Kidney (tissue), 14 donors: ENCODE data around the gene HEXD. TPM values are rescaled to one million over a fixed set of nuclear protein-coding genes. Genes with fewer than 3 reads are reported as not detected.

Experiments
- DNase-seq, 5 donors: peaks; one replicate each; pipeline ENCODE4 v3.0.0-alpha.2; 2013 to 2020
- FAIRE-seq: peaks from 2 replicates; lab custom pipeline; 2012; peaks lifted over from hg19 to GRCh38; lab: Jason Lieb, UNC
- H3K27ac ChIP-seq, 2 donors: one replicate each; pipeline ENCODE4 v1.7.0; 2013; ENCODE audit warnings: low read depth in 2 of 2, low read length in 2 of 2, inconsistent platforms in 1 of 2
- H3K27me3 ChIP-seq: one replicate; pipeline ENCODE4 v1.7.1; 2013; ENCODE audit warnings: low read length, inconsistent platforms; ENCODE audit not compliant: control insufficient read depth, insufficient read depth
- H3K36me3 ChIP-seq, 3 donors: one replicate each; pipeline versions ENCODE4 v1.7.0 to v1.7.1; 2013; ENCODE audit warnings: low read length in 3 of 3, control low read depth in 1 of 3, inconsistent platforms in 1 of 3; ENCODE audit not compliant: insufficient read depth in 3 of 3, control insufficient read depth in 2 of 3
- H3K4me1 ChIP-seq, 3 donors: one replicate each; pipeline versions ENCODE4 v1.7.0 to v1.7.1; 2013; ENCODE audit warnings: low read length in 3 of 3, inconsistent platforms in 1 of 3, low read depth in 1 of 3; ENCODE audit not compliant: control insufficient read depth in 2 of 3, insufficient read depth in 2 of 3
- H3K4me3 ChIP-seq, 3 donors: one replicate each; pipeline versions ENCODE4 v1.7.0 to v1.8.1; 2013; ENCODE audit warnings: low read length in 3 of 3, control low read depth in 1 of 3, inconsistent platforms in 1 of 3
- H3K9ac ChIP-seq, 3 donors: one replicate each; pipeline versions ENCODE4 v1.7.0 to v1.7.1; 2013; ENCODE audit warnings: low read length in 3 of 3, control low read depth in 1 of 3, inconsistent platforms in 1 of 3
- H3K9me3 ChIP-seq, 3 donors: one replicate each; pipeline versions ENCODE4 v1.7.0 to v1.7.1; 2013; ENCODE audit warnings: low read length in 3 of 3, control low read depth in 1 of 3, inconsistent platforms in 1 of 3; ENCODE audit not compliant: control insufficient read depth in 2 of 3, insufficient read depth in 1 of 3
- intact Hi-C: fragments of 100-400 bp; cut with DNase I; formaldehyde crosslinking; loops from one replicate; pipeline ENCODE4 v1.11.1; 2022
- polyA plus RNA-seq: library from polyadenylated mRNA; stranded (reverse); fragments of 350-450 nt; fragmentation: Illumina TruSeq; extraction: RNeasy Lipid Tissue Mini Kit (QIAGEN cat#74804); gene quantifications from one replicate; pipeline ENCODE4 v1.2.3, GENCODE V29; 2014; ENCODE audit warnings: low read depth, low replicate concordance; ENCODE audit not compliant: insufficient read depth
- total RNA-seq: library from RNA; stranded (reverse); fragmentation: NEBNext Ultra II Directional; extraction: Animal tissue kit (Norgen Biotek cat#: 25700); gene quantifications from one replicate; pipeline ENCODE4 v1.2.1, GENCODE V29; 2021
- TF ChIP-seq, protein P1 (sequence below): IDR thresholded peaks from 3 replicates; pipeline ENCODE4 v1.5.1; 2012; ENCODE audit warnings: mild to moderate bottlenecking, moderate library complexity, borderline replicate concordance; ENCODE audit not compliant: insufficient read depth; ENCODE audit errors: extremely low read depth
- donor health status: control.
- donor health status: control.
- donor health status: control.
- donor health status: control.
- donor health status: control.
- donor health status: DM: yes; HTN: yes; CAD: no.
- donor health status: Normal renal cell carcinoma (clear cell type).

The HEXD gene
- total and polyA plus RNA-seq, 2 donors from 2014 or later = 39.2 to 42.0 TPM

DNA sequence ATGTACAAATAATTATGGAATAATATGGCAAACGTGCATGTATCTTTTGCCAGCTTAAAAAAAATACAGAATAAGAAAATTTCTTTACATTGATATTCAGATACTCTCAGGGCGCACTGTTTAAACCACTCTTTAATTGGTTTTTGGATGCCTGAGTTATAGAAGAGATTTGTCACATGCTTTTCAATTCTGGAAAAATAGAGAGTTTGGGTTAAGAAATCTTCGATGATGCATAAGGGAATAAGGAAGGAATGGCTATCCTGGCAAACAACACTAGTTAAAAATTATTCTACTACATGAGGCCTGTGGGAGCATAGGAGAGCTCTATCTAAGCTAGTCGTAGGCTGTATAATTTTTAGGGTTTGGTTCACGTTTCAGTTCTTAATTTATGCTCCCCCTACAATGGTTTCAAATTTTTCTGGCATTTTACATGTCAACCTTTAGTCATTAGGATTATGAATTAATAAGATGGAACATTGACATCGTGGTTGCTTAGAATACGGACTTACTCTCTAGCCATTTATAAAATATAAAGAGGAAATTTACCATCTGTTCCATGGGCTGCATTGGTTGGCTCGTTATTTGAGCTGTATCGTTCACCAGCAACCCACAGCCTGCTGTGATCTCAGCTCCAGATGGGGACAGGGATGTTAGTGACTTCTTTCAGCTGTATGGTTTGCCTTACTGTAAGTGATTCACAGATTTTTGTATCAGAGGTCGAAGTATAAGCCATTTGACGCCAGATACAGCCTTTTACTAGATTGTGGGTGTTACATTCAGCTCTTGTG is 56.3 kb downstream of the HEXD start:
- no peak overlapping the region for H3K9ac ChIP-seq
- TF ChIP-seq, protein P1, sequence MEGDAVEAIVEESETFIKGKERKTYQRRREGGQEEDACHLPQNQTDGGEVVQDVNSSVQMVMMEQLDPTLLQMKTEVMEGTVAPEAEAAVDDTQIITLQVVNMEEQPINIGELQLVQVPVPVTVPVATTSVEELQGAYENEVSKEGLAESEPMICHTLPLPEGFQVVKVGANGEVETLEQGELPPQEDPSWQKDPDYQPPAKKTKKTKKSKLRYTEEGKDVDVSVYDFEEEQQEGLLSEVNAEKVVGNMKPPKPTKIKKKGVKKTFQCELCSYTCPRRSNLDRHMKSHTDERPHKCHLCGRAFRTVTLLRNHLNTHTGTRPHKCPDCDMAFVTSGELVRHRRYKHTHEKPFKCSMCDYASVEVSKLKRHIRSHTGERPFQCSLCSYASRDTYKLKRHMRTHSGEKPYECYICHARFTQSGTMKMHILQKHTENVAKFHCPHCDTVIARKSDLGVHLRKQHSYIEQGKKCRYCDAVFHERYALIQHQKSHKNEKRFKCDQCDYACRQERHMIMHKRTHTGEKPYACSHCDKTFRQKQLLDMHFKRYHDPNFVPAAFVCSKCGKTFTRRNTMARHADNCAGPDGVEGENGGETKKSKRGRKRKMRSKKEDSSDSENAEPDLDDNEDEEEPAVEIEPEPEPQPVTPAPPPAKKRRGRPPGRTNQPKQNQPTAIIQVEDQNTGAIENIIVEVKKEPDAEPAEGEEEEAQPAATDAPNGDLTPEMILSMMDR = no peak
- FAIRE-seq = no peak
- H3K27ac ChIP-seq = no peak overlapping the region
- H3K9me3 ChIP-seq = no peaks in the 10 kb centered on the region
- H3K4me1 ChIP-seq = no peaks in the 10 kb centered on the region
- no peak overlapping the region for H3K4me3 ChIP-seq
- peak in 1 of 5 donors; percentile 0 for DNase-seq
- H3K27me3 ChIP-seq = no peaks in the 10 kb centered on the region
- H3K36me3 ChIP-seq = peaks cover 0 to 16% (median 9%) of the 10 kb centered on the region in 3 donors
- intact Hi-C loops = no loop called here

DNA sequence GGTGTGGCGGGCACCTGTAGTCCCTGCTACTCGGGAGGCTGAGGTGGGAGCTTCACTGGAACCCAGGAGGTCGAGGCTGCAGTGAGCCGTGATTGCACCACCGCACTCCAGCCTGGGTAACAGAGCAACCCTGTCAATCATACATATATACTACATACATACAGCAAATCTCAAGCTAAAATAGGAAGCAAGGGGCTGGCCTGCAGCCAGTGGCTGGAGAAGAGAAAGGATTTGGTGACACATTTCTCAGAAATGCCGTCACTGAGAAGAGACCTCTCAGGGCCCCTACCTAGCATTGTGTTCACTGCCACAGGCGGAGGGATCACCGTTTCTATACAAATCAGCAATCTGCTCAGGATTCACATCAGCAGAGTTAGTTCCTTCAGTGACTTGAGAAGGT is 57.3 kb downstream of the HEXD start:
- FAIRE-seq (no peak), DNase-seq (peak in 1 of 5 donors; percentile 33)
- Histone ChIP-seq H3K9me3 (no peaks in the 10 kb centered on the region), H3K4me1 (no peaks in the 10 kb centered on the region), H3K4me3 (no peak overlapping the region), H3K9ac (no peak overlapping the region), H3K27me3 (no peaks in the 10 kb centered on the region), H3K36me3 (peaks cover 3 to 25% (median 9%) of the 10 kb centered on the region in 3 donors), H3K27ac (no peak overlapping the region)
- intact Hi-C loops = no loop called here
- TF ChIP-seq, protein P1 = no peak

DNA sequence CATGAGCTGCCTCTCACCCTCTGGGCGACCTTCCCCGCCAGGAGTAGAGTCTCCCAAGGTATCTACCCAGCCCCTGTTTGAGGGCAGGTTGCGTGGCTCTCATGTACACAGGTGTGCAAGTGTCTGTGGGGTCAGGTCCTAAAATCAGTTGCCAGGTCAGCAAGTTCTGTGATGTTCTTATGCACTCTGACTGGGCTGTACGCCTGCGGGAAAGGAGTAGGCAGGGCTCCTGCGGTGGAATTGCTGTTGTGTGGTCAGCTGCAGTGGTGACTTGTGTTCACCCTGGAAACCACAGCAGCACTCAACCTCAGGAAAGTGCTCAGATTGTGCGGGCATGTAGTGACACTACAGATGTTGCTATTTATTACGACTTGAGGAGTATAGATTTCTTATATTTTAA is 59.8 kb downstream of the HEXD start:
- H3K9ac ChIP-seq = no peak overlapping the region
- DNase-seq = no peak
- H3K4me1 ChIP-seq = no peaks in the 10 kb centered on the region
- H3K27me3 ChIP-seq = no peaks in the 10 kb centered on the region
- TF ChIP-seq, protein P1 = no peak
- no peak for FAIRE-seq
- H3K4me3 ChIP-seq = no peak overlapping the region
- H3K9me3 ChIP-seq = no peaks in the 10 kb centered on the region
- H3K27ac ChIP-seq = no peak overlapping the region
- intact Hi-C loops = no loop called here
- peaks cover 3 to 20% (median 8%) of the 10 kb centered on the region in 3 donors for H3K36me3 ChIP-seq
